Retinal pigment epithelial cell (primary cell): ENCODE results near the gene GPR32.
A peak's percentile ranks its signal among the peaks of the same experiment; 100 is the strongest.

Experiments used
- DNase-seq: peaks from one replicate; pipeline ENCODE4 v3.0.0-alpha.2; 2010; ENCODE audit warnings: low read depth
- H3K4me3 ChIP-seq: 2 replicates; pipeline ENCODE4 v1.5.1; 2011; ENCODE audit warnings: mild to moderate bottlenecking, low read length, control low read depth, moderate library complexity
- TF ChIP-seq, protein P1 (sequence below): conservative IDR thresholded peaks from 2 replicates; pipeline ENCODE4 v1.5.1; 2011; ENCODE audit warnings: low read depth, low read length, control low read depth, inconsistent platforms

The GPR32 gene

DNA sequence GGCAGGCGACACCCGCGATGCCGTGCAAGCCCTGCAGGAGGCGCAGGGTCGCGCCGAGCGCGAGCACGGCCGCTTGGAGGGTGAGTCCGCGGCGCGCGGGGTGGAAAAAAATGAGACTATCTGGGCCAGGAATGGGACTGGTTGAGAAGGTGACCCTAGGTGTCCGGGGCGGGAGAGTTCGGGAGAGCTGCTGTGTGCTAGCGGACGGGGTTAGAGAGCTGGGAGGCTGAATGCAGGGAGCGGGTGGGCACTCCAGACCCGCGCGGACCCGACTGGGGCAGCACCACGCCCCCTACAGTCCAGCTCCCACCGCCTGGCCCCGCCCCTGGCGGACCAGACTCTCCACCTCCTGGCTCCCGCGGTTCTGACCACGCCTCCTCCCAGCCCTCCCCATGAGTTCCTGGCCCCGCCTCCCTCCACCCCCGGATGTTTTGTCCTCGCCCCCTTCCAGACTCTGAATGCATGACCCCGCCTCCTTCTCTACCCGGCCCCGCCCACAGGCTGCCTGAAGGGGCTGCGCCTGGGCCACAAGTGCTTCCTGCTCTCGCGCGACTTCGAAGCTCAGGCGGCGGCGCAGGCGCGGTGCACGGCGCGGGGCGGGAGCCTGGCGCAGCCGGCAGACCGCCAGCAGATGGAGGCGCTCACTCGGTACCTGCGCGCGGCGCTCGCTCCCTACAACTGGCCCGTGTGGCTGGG, 45.6 kb upstream of the GPR32 start:
- peak; percentile 81 for DNase-seq
- TF ChIP-seq, protein P1, sequence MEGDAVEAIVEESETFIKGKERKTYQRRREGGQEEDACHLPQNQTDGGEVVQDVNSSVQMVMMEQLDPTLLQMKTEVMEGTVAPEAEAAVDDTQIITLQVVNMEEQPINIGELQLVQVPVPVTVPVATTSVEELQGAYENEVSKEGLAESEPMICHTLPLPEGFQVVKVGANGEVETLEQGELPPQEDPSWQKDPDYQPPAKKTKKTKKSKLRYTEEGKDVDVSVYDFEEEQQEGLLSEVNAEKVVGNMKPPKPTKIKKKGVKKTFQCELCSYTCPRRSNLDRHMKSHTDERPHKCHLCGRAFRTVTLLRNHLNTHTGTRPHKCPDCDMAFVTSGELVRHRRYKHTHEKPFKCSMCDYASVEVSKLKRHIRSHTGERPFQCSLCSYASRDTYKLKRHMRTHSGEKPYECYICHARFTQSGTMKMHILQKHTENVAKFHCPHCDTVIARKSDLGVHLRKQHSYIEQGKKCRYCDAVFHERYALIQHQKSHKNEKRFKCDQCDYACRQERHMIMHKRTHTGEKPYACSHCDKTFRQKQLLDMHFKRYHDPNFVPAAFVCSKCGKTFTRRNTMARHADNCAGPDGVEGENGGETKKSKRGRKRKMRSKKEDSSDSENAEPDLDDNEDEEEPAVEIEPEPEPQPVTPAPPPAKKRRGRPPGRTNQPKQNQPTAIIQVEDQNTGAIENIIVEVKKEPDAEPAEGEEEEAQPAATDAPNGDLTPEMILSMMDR = peak; percentile 57
- peak overlapping the region; percentile 46 for H3K4me3 ChIP-seq

- TF ChIP-seq, protein P1 = no peak
- H3K4me3 ChIP-seq = peak overlapping the region; percentile 37
- DNase-seq = no peak
Observed at GRCh38 chr19:50725218-50725910, 44.9 kb upstream of the GPR32 start.

GRCh38 chr19:50725911-50726230, 44.4 kb upstream of the GPR32 start:
- H3K4me3 ChIP-seq = no peak overlapping the region

DNA sequence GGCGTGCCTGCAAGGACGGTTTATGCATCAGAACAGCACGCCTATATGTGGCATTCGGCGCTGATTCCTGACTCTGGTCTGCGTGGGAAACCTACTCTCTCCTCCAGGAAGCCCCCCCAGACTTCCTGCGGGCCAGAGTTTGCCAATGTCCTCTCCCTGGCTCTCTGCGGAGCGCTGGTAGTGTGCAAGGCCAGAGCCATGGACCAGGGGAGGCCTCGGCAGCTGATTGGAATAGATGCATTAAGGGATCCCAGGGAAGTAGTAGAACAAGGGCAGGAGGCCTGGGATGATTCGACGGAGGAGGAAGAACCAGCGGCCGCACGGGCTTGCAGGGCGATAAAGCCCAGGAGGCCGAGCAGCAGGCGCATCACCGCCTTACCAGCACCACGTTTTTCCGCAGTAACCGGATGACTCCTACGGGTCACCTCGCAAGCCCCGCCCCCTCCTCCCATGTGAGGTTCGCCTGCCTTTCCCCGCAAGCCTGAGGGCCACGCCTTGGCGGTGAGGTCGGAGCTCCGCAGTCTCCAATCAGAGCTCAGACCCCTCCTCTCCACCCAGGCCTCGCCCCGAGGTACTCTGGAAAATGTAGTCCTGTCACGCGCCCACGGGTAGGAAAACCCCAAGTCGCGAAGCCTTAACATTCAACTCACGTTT, 42.1 kb upstream of the GPR32 start:
- no peak overlapping the region for H3K4me3 ChIP-seq

More at GRCh38 chr19:50725911-50726230, 44.4 kb upstream of the GPR32 start:
- TF ChIP-seq, protein P1 = no peak
- DNase-seq = no peak

GRCh38 chr19:50729894-50730293, 40.4 kb upstream of the GPR32 start:
- TF ChIP-seq, protein P1 = no peak
- DNase-seq = no peak
- H3K4me3 ChIP-seq = no peak overlapping the region

More for the DNA sequence above, 42.1 kb upstream of the GPR32 start:
- DNase-seq = peak; percentile 2
- TF ChIP-seq, protein P1 = no peak

DNA sequence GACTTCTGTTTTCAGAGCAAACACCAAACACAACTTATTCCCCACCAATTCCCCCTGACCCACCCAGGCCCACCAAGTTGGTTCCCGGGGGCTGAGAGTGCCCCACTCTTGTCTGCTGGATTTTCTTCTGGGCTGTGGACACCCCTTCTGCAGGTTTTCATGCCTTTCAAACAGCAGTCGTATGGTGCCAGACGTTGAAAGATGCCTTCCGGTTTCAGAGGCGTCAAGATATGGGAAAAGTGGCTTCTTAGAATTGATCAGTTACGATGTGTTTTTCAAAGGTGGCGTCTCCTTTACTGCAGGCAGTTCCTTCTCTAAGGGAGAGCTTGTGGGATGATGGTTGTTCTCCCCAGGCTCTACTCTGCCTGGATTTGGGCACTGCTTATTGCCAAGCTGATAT, 34.4 kb upstream of the GPR32 start:
- no peak overlapping the region for H3K4me3 ChIP-seq
- TF ChIP-seq, protein P1 = no peak
- no peak for DNase-seq
